HEK293 (cell line): ENCODE measurements around the gene RHBDF2.
A peak's percentile ranks its signal among the peaks of the same experiment; 100 is the strongest.

ENCODE experiments used
- EGR2 ChIP-seq: fragments of 450-650 bp; formaldehyde crosslinking; IDR thresholded peaks from 2 replicates; pipeline ENCODE4 v1.5.1; 2016; ENCODE audit warnings: low read depth, missing biosample characterization, missing genetic modification characterization
- PRDM4 ChIP-seq: fragments of 450-650 bp; formaldehyde crosslinking; IDR thresholded peaks from 2 replicates; pipeline ENCODE4 v1.5.1; 2017; ENCODE audit warnings: missing biosample characterization, missing genetic modification characterization
- REST ChIP-seq: fragments of 450-650 bp; formaldehyde crosslinking; IDR thresholded peaks from 2 replicates; pipeline ENCODE4 v1.5.1; 2016; ENCODE audit warnings: missing biosample characterization, missing genetic modification characterization
- TRIM28 ChIP-seq: IDR thresholded peaks from 2 replicates; pipeline ENCODE4 v1.6.1; 2011; ENCODE audit warnings: low read length, control low read depth, borderline replicate concordance
- YY1 ChIP-seq: fragments of 450-650 bp; formaldehyde crosslinking; IDR thresholded peaks from 2 replicates; pipeline ENCODE4 v1.5.1; 2018; ENCODE audit warnings: missing biosample characterization, missing genetic modification characterization
- ZBTB17 ChIP-seq: fragments of 450-650 bp; formaldehyde crosslinking; IDR thresholded peaks from 2 replicates; pipeline ENCODE4 v1.5.1; 2016; ENCODE audit warnings: missing biosample characterization, missing genetic modification characterization
- ZBTB48 ChIP-seq: fragments of 450-650 bp; formaldehyde crosslinking; IDR thresholded peaks from 2 replicates; pipeline ENCODE4 v1.5.1; 2016; ENCODE audit warnings: missing biosample characterization, missing genetic modification characterization
- ZEB2 ChIP-seq: fragments of 450-650 bp; formaldehyde crosslinking; IDR thresholded peaks from 2 replicates; pipeline ENCODE4 v1.5.1; 2016; ENCODE audit warnings: missing biosample characterization, missing genetic modification characterization
- ZFHX2 ChIP-seq: fragments of 450-650 bp; formaldehyde crosslinking; conservative IDR thresholded peaks from 2 replicates; pipeline ENCODE4 v1.5.1; 2016; ENCODE audit warnings: missing biosample characterization, missing genetic modification characterization
- ZNF211 ChIP-seq: fragments of 450-650 bp; formaldehyde crosslinking; IDR thresholded peaks from 2 replicates; pipeline ENCODE4 v1.5.1; 2016; ENCODE audit warnings: low read depth, missing biosample characterization, missing genetic modification characterization
- ZNF248 ChIP-seq: fragments of 450-650 bp; formaldehyde crosslinking; IDR thresholded peaks from 2 replicates; pipeline ENCODE4 v1.5.1; 2017; ENCODE audit warnings: missing biosample characterization, missing genetic modification characterization
- ZNF341 ChIP-seq: fragments of 450-650 bp; formaldehyde crosslinking; IDR thresholded peaks from 2 replicates; pipeline ENCODE4; 2016; ENCODE audit warnings: low read depth, missing biosample characterization, missing genetic modification characterization
- ZNF350 ChIP-seq: fragments of 450-650 bp; formaldehyde crosslinking; IDR thresholded peaks from 2 replicates; pipeline ENCODE4 v1.5.0; 2017; ENCODE audit warnings: missing biosample characterization, mild to moderate bottlenecking, missing genetic modification characterization
- ZNF518A ChIP-seq: fragments of 450-650 bp; formaldehyde crosslinking; conservative IDR thresholded peaks from 2 replicates; pipeline ENCODE4 v1.5.1; 2016; ENCODE audit warnings: low read depth, missing biosample characterization, missing genetic modification characterization
- ZSCAN4 ChIP-seq: fragments of 450-650 bp; formaldehyde crosslinking; IDR thresholded peaks from 2 replicates; pipeline ENCODE4 v1.5.1; 2017; ENCODE audit warnings: missing biosample characterization, missing genetic modification characterization
- ZXDB ChIP-seq: fragments of 450-650 bp; formaldehyde crosslinking; IDR thresholded peaks from 2 replicates; pipeline ENCODE4 v1.5.1; 2016; ENCODE audit warnings: missing biosample characterization, missing genetic modification characterization
- TF ChIP-seq, protein P1 (sequence below): fragments of 450-650 bp; formaldehyde crosslinking; IDR thresholded peaks from 2 replicates; pipeline ENCODE4 v1.5.1; 2016; ENCODE audit warnings: missing biosample characterization, missing genetic modification characterization, borderline replicate concordance
- TF ChIP-seq, protein P2 (sequence below): fragments of 450-650 bp; IDR thresholded peaks from 2 replicates; pipeline ENCODE4 v1.5.1; 2018; ENCODE audit warnings: missing biosample characterization, missing genetic modification characterization

Gene RHBDF2

GRCh38 chr17:76492989-76493501 lies 8.2 kb downstream of the RHBDF2 start (continued):
- TF ChIP-seq ZBTB48 (tag by site-specific recombination) (0 out of 2 replicates have a peak, but pooled peaks have one; percentile 31), ZNF341 (tag by site-specific recombination) (peak; percentile 85), ZFHX2 (tag by site-specific recombination) (peak; percentile 74), YY1 (no peak), REST (tag by site-specific recombination) (no peak), PRDM4 (peak; percentile 94), ZSCAN4 (tag by site-specific recombination) (no peak), ZEB2 (tag by site-specific recombination) (no peak), ZBTB17 (tag by site-specific recombination) (no peak), ZNF248 (tag by site-specific recombination) (no peak), EGR2 (peak; percentile 70; the same call in 1 of the 2 replicates), ZNF211 (tag by site-specific recombination) (no peak), ZXDB (tag by site-specific recombination) (no peak), TRIM28 (no peak), ZNF350 (tag by site-specific recombination) (no peak), ZNF518A (tag by site-specific recombination) (no peak)
- TF ChIP-seq, protein P1, sequence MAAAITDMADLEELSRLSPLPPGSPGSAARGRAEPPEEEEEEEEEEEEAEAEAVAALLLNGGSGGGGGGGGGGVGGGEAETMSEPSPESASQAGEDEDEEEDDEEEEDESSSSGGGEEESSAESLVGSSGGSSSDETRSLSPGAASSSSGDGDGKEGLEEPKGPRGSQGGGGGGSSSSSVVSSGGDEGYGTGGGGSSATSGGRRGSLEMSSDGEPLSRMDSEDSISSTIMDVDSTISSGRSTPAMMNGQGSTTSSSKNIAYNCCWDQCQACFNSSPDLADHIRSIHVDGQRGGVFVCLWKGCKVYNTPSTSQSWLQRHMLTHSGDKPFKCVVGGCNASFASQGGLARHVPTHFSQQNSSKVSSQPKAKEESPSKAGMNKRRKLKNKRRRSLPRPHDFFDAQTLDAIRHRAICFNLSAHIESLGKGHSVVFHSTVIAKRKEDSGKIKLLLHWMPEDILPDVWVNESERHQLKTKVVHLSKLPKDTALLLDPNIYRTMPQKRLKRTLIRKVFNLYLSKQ (tag by site-specific recombination): no peak
- TF ChIP-seq, protein P2, sequence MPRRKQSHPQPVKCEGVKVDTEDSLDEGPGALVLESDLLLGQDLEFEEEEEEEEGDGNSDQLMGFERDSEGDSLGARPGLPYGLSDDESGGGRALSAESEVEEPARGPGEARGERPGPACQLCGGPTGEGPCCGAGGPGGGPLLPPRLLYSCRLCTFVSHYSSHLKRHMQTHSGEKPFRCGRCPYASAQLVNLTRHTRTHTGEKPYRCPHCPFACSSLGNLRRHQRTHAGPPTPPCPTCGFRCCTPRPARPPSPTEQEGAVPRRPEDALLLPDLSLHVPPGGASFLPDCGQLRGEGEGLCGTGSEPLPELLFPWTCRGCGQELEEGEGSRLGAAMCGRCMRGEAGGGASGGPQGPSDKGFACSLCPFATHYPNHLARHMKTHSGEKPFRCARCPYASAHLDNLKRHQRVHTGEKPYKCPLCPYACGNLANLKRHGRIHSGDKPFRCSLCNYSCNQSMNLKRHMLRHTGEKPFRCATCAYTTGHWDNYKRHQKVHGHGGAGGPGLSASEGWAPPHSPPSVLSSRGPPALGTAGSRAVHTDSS (tag by site-specific recombination): no peak
- TF ChIP-seq, all 188 proteins: peak for 7
